Smooth muscle cell (in vitro differentiated cells): Measurements from ENCODE around the gene DNAH10. TPM values are rescaled to one million over a fixed set of nuclear protein-coding genes. Genes with fewer than 3 reads are reported as not detected.

ENCODE experiments used
- DNase-seq: peaks from one replicate; lab custom pipeline; 2025; ENCODE audit not compliant: unreplicated experiment; lab: John Stamatoyannopoulos, UW
- H2AFZ ChIP-seq: fragments of 200-600 bp; sonication (generic); 2 replicates; pipeline ENCODE4 v1.6.0; 2016; ENCODE audit warnings: antibody characterized with exemption, low read depth, mild to moderate bottlenecking
- H3F3A ChIP-seq: fragments of 200-600 bp; sonication (generic); 2 replicates; pipeline ENCODE4 v1.6.0; 2017; ENCODE audit warnings: antibody characterized with exemption, low read depth
- H3K27ac ChIP-seq: fragments of 200-600 bp; sonication (generic); 2 replicates; pipeline ENCODE4 v1.5.1; 2016; ENCODE audit warnings: low read depth, mild to moderate bottlenecking
- H3K27me3 ChIP-seq: fragments of 200-600 bp; sonication (generic); 2 replicates; pipeline ENCODE4 v1.6.1; 2016; ENCODE audit warnings: low read depth, mild to moderate bottlenecking
- H3K36me3 ChIP-seq: fragments of 200-600 bp; sonication (generic); 2 replicates; pipeline ENCODE4 v1.5.1; 2016; ENCODE audit warnings: low read depth
- H3K4me1 ChIP-seq: fragments of 200-600 bp; sonication (generic); 2 replicates; pipeline ENCODE4 v1.5.1; 2016; ENCODE audit warnings: low read depth
- H3K4me2 ChIP-seq: fragments of 200-600 bp; sonication (generic); 2 replicates; pipeline ENCODE4 v1.6.0; 2016; ENCODE audit warnings: mild to moderate bottlenecking
- H3K4me3 ChIP-seq: fragments of 200-600 bp; sonication (generic); 2 replicates; pipeline ENCODE4 v1.5.1; 2016; ENCODE audit warnings: mild to moderate bottlenecking
- H3K79me2 ChIP-seq: fragments of 200-600 bp; sonication (generic); 2 replicates; pipeline ENCODE4 v1.6.0; 2016; ENCODE audit warnings: low read depth, mild to moderate bottlenecking
- H3K9ac ChIP-seq: fragments of 200-600 bp; sonication (generic); 2 replicates; pipeline ENCODE4 v1.6.0; 2016; ENCODE audit warnings: low read depth
- H3K9me3 ChIP-seq: fragments of 200-600 bp; sonication (generic); replicated peaks from 2 replicates; pipeline ENCODE4 v1.5.1; 2016; ENCODE audit warnings: low read depth
- H4K20me1 ChIP-seq: fragments of 200-600 bp; sonication (generic); 2 replicates; pipeline ENCODE4 v1.6.0; 2016; ENCODE audit warnings: low read depth
- CTCF ChIP-seq: fragments of 200-600 bp; sonication (generic); IDR thresholded peaks from 2 replicates; pipeline ENCODE4 v1.5.1; 2017; ENCODE audit warnings: borderline replicate concordance, mild to moderate bottlenecking, antibody characterized with exemption; ENCODE audit not compliant: insufficient read depth, poor library complexity, severe bottlenecking
- WGBS: methylation state at CpG from one replicate; pipeline ENCODE4 v1.1.7; 2016; ENCODE audit warnings: low lambda C conversion rate; 5-methylcytosine and 5-hydroxymethylcytosine counted together
- polyA plus RNA-seq: library from polyadenylated mRNA; unstranded; fragments of >200 nt; fragmentation: Nextera tagmentation; extraction: Ambion mirVana; gene quantifications from 2 replicates; pipeline ENCODE4 v1.2.1, GENCODE V29; 2016
- total RNA-seq: library from RNA; depleted of rRNA; stranded (reverse); fragments of >200 nt; gene quantifications from 2 replicates; pipeline ENCODE4 v1.2.3, GENCODE V29; 2014

Gene DNAH10
- total and polyA plus RNA-seq, 2 experiments from 2014 or later = 1.5 to 2.2 TPM

GRCh38 chr12:123847876-123848275 lies 85.8 kb downstream of the DNAH10 start:
- no peak overlapping the region for H3K4me3 ChIP-seq
- no peak overlapping the region for H3K4me2 ChIP-seq
- no peaks in the 10 kb centered on the region for H3K4me1 ChIP-seq
- H3K9me3 ChIP-seq = no peaks in the 10 kb centered on the region
- H2AFZ ChIP-seq = no peak overlapping the region
- no peak for DNase-seq
- H3K27ac ChIP-seq = no peak overlapping the region
- H3K27me3 ChIP-seq = peaks cover 15% of the 10 kb centered on the region
- H3F3A ChIP-seq = no peaks in the 10 kb centered on the region
- no peaks in the 10 kb centered on the region for H4K20me1 ChIP-seq
- TF ChIP-seq CTCF = no peak
- no peaks in the 10 kb centered on the region for H3K36me3 ChIP-seq
- H3K79me2 ChIP-seq = no peaks in the 10 kb centered on the region
- H3K9ac ChIP-seq = no peak overlapping the region
- 95% methylated on average over 8 of the region's 8 CpGs for WGBS

- Histone ChIP-seq H4K20me1 (no peaks in the 10 kb centered on the region), H3K9me3 (no peaks in the 10 kb centered on the region), H3K79me2 (no peaks in the 10 kb centered on the region), H2AFZ (no peak overlapping the region), H3F3A (no peaks in the 10 kb centered on the region), H3K27me3 (peaks cover 21% of the 10 kb centered on the region), H3K27ac (no peak overlapping the region), H3K9ac (no peak overlapping the region), H3K4me2 (no peak overlapping the region), H3K36me3 (no peaks in the 10 kb centered on the region), H3K4me3 (no peak overlapping the region), H3K4me1 (no peaks in the 10 kb centered on the region)
- 76% methylated on average over 3 of the region's 3 CpGs for WGBS
- TF ChIP-seq CTCF = no peak
- DNase-seq = no peak
These were observed 87.4 kb downstream of the DNAH10 start for GRCh38 chr12:123849517-123849916.

GRCh38 chr12:123850246-123851134 lies 88.4 kb downstream of the DNAH10 start:
- H2AFZ ChIP-seq = no peak overlapping the region
- no peaks in the 10 kb centered on the region for H3K9me3 ChIP-seq
- H3K36me3 ChIP-seq = no peaks in the 10 kb centered on the region
- no peaks in the 10 kb centered on the region for H3K4me1 ChIP-seq
- H3K4me2 ChIP-seq = no peak overlapping the region
- no peaks in the 10 kb centered on the region for H3F3A ChIP-seq
- WGBS = 92% methylated on average over 32 of the region's 34 CpGs
- no peak overlapping the region for H3K4me3 ChIP-seq
- H3K9ac ChIP-seq = no peak overlapping the region
- peaks cover 21% of the 10 kb centered on the region for H3K27me3 ChIP-seq
- no peak for TF ChIP-seq CTCF
- no peaks in the 10 kb centered on the region for H4K20me1 ChIP-seq
- H3K27ac ChIP-seq = no peak overlapping the region
- DNase-seq = no peak
- H3K79me2 ChIP-seq = no peaks in the 10 kb centered on the region
